WTC11 (cell line): ENCODE measurements around the gene NCKAP5L. TPM values are rescaled to one million over a fixed set of nuclear protein-coding genes. Genes with fewer than 3 reads are reported as not detected.

ENCODE experiments used
- ATAC-seq: fragments of 200-7000 bp; cut with Tn5 transposase; 2 replicates; pipeline ENCODE4 v1.10.0; 2021; ENCODE audit warnings: mild to moderate bottlenecking, moderate library complexity
- CTCF ChIA-PET: fragments of 300-600 bp; sonication (Branson Sonifier 250); formaldehyde crosslinking; loops from one replicate; lab custom pipeline; 2021; ENCODE audit warnings: antibody characterized with exemption; lab: Charles Lee
- POLR2A ChIA-PET: fragments of 350-600 bp; sonication (Branson Sonifier 250); formaldehyde crosslinking; loops from one replicate; lab custom pipeline; 2021; ENCODE audit warnings: antibody characterized with exemption; lab: Charles Lee
- DNase-seq: peaks from one replicate; pipeline ENCODE4 v3.0.0; 2021; ENCODE audit warnings: low spot score
- H3K27ac Mint-ChIP-seq: 2 replicates; pipeline ENCODE4 v1.8.0; 2021; ENCODE audit warnings: mixed read lengths
- H3K27me3 Mint-ChIP-seq: 2 replicates; pipeline ENCODE4 v1.8.0; 2021; ENCODE audit warnings: low read depth, mild to moderate bottlenecking, moderate library complexity, mixed read lengths
- H3K36me3 Mint-ChIP-seq: 2 replicates; pipeline ENCODE4 v1.8.0; 2021; ENCODE audit warnings: mixed read lengths
- H3K4me1 Mint-ChIP-seq: 2 replicates; pipeline ENCODE4 v1.8.0; 2022; ENCODE audit warnings: mixed read lengths
- H3K4me3 Mint-ChIP-seq: 2 replicates; pipeline ENCODE4 v1.8.0; 2021; ENCODE audit warnings: mild to moderate bottlenecking, moderate library complexity, mixed read lengths
- H3K9me3 Mint-ChIP-seq: 2 replicates; pipeline ENCODE4 v1.8.0; 2021; ENCODE audit warnings: mixed read lengths
- ATF1 ChIP-seq: sonication (generic); formaldehyde crosslinking; IDR thresholded peaks from 2 replicates; pipeline ENCODE4 v1.8.1; 2023; ENCODE audit warnings: mild to moderate bottlenecking, moderate library complexity, missing genetic modification reagents
- CREB1 ChIP-seq: sonication (generic); formaldehyde crosslinking; IDR thresholded peaks from 2 replicates; pipeline ENCODE4 v1.8.0; 2023; ENCODE audit warnings: mild to moderate bottlenecking, missing genetic modification reagents
- ELF4 ChIP-seq: sonication (generic); formaldehyde crosslinking; IDR thresholded peaks from 2 replicates; pipeline ENCODE4 v1.8.1; 2022; ENCODE audit warnings: low read depth, mild to moderate bottlenecking, moderate library complexity, missing genetic modification reagents
- EMX1 ChIP-seq: fragments of 250-450 bp; sonication (Bioruptor Pico); IDR thresholded peaks from 2 replicates; pipeline ENCODE4 v1.8.0; 2021; ENCODE audit warnings: mild to moderate bottlenecking
- ESRRA ChIP-seq: sonication (generic); formaldehyde crosslinking; IDR thresholded peaks from 2 replicates; pipeline ENCODE4 v1.8.1; 2022; ENCODE audit warnings: mild to moderate bottlenecking, missing genetic modification reagents, borderline replicate concordance
- FOXK1 ChIP-seq: sonication (generic); formaldehyde crosslinking; IDR thresholded peaks from 2 replicates; pipeline ENCODE4 v1.8.0; 2022; ENCODE audit warnings: mild to moderate bottlenecking, moderate library complexity, missing genetic modification reagents
- HMGA2 ChIP-seq: fragments of 250-450 bp; sonication (Bioruptor Pico); IDR thresholded peaks from 2 replicates; pipeline ENCODE4 v1.4.0; 2021; ENCODE audit warnings: mild to moderate bottlenecking, moderate library complexity
- JUN ChIP-seq: sonication (generic); formaldehyde crosslinking; IDR thresholded peaks from 2 replicates; pipeline ENCODE4 v1.8.0; 2023; ENCODE audit warnings: mild to moderate bottlenecking, missing genetic modification reagents
- NR1H2 ChIP-seq: sonication (generic); formaldehyde crosslinking; IDR thresholded peaks from 2 replicates; pipeline ENCODE4 v1.9.0; 2021; ENCODE audit warnings: mild to moderate bottlenecking, moderate library complexity, missing genetic modification reagents
- SMAD3 ChIP-seq: sonication (generic); formaldehyde crosslinking; IDR thresholded peaks from 2 replicates; pipeline ENCODE4 v1.8.0; 2022; ENCODE audit warnings: missing genetic modification reagents, mild to moderate bottlenecking, borderline replicate concordance
- ZBTB21 ChIP-seq: sonication (generic); formaldehyde crosslinking; IDR thresholded peaks from 2 replicates; pipeline ENCODE4 v1.8.1; 2023; ENCODE audit warnings: mild to moderate bottlenecking, missing genetic modification reagents, borderline replicate concordance
- total RNA-seq: library from RNA; stranded (reverse); gene quantifications from 3 replicates; pipeline ENCODE4 v1.2.3, GENCODE V29; 2021
- TF ChIP-seq, protein P1 (sequence below): fragments of 250-450 bp; sonication (Bioruptor Pico); IDR thresholded peaks from 2 replicates; pipeline ENCODE4 v1.8.0; 2021; ENCODE audit warnings: mild to moderate bottlenecking
- TF ChIP-seq, protein P2 (sequence below): sonication (generic); formaldehyde crosslinking; IDR thresholded peaks from 2 replicates; pipeline ENCODE4 v1.8.0; 2022; ENCODE audit warnings: mild to moderate bottlenecking, missing genetic modification reagents
- TF ChIP-seq, protein P3 (sequence below): fragments of 250-450 bp; sonication (Bioruptor Pico); IDR thresholded peaks from 2 replicates; pipeline ENCODE4 v1.9.0; 2021; ENCODE audit warnings: mild to moderate bottlenecking
- TF ChIP-seq, protein P4 (sequence below): fragments of 250-450 bp; sonication (Bioruptor Pico); IDR thresholded peaks from 2 replicates; pipeline ENCODE4 v1.9.0; 2021; ENCODE audit warnings: mild to moderate bottlenecking, borderline replicate concordance
- TF ChIP-seq, protein P5 (sequence below): sonication (generic); formaldehyde crosslinking; IDR thresholded peaks from 2 replicates; pipeline ENCODE4 v1.8.1; 2023; ENCODE audit warnings: mild to moderate bottlenecking, missing genetic modification reagents, moderate library complexity
- TF ChIP-seq, protein P6 (sequence below): sonication (generic); formaldehyde crosslinking; IDR thresholded peaks from 2 replicates; pipeline ENCODE4 v1.8.1; 2022; ENCODE audit warnings: low read depth, missing genetic modification reagents, borderline replicate concordance
- TF ChIP-seq, protein P7 (sequence below): sonication (generic); formaldehyde crosslinking; IDR thresholded peaks from 2 replicates; pipeline ENCODE4 v1.8.1; 2023; ENCODE audit warnings: mild to moderate bottlenecking, moderate library complexity, missing genetic modification reagents

Gene NCKAP5L
- total RNA-seq, 1 experiment from 2014 or later = 27.8 TPM

DNA sequence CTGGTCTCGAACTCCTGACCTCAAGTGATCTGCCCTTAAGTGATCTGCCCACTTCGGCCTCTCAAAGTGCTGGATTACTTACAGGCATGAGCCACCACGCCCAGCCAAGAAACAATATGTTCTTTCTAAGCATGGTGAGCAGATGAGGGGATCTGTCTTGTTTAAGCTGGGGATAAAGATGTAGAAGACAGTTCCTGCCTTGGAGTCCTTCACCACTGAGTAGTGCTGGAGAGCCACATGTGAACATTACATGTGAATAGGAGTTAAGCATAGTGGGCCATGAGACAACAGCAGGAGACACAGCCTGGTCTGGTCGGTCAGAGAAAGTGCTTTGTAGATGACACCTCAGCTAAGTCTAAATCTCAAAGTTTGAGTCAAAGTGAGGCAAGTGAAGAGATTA lies 60.9 kb downstream of the NCKAP5L start:
- CTCF ChIA-PET = interaction anchor here (0.7 to 1.8 kb wide), 5 partner anchors 11 to 72 kb away, joined by 3 to 10 read pairs (median 5); partner anchors contain the start of gene TMBIM6
- no peaks in the 10 kb centered on the region for H3K9me3 Mint-ChIP-seq
- TF ChIP-seq CREB1 (CRISPR knock-in tag) (no peak), JUN (CRISPR knock-in tag) (no peak), EMX1 (0 out of 2 replicates have a peak, but pooled peaks have one; percentile 42), NR1H2 (CRISPR knock-in tag) (no peak), ESRRA (CRISPR knock-in tag) (no peak)
- TF ChIP-seq, protein P1, sequence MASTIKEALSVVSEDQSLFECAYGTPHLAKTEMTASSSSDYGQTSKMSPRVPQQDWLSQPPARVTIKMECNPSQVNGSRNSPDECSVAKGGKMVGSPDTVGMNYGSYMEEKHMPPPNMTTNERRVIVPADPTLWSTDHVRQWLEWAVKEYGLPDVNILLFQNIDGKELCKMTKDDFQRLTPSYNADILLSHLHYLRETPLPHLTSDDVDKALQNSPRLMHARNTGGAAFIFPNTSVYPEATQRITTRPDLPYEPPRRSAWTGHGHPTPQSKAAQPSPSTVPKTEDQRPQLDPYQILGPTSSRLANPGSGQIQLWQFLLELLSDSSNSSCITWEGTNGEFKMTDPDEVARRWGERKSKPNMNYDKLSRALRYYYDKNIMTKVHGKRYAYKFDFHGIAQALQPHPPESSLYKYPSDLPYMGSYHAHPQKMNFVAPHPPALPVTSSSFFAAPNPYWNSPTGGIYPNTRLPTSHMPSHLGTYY (CRISPR knock-in tag) = no peak
- TF ChIP-seq, protein P2, sequence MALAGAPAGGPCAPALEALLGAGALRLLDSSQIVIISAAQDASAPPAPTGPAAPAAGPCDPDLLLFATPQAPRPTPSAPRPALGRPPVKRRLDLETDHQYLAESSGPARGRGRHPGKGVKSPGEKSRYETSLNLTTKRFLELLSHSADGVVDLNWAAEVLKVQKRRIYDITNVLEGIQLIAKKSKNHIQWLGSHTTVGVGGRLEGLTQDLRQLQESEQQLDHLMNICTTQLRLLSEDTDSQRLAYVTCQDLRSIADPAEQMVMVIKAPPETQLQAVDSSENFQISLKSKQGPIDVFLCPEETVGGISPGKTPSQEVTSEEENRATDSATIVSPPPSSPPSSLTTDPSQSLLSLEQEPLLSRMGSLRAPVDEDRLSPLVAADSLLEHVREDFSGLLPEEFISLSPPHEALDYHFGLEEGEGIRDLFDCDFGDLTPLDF (CRISPR knock-in tag) = no peak
- TF ChIP-seq, all 79 proteins: peak for 1
- Mint-ChIP-seq H3K4me1 (peaks cover 7% of the 10 kb centered on the region), H3K27me3 (no peaks in the 10 kb centered on the region), H3K27ac (peak overlapping the region; percentile 41; the same call in 1 of the 2 replicates), H3K36me3 (peaks cover 25% of the 10 kb centered on the region), H3K4me3 (no peak overlapping the region)
- DNase-seq = no peak
- POLR2A ChIA-PET = interaction anchor here (0.7 kb wide), 1 partner anchor 1954 kb away, joined by 3 read pairs; no protein-coding TSS in a partner anchor
- peak; percentile 51 for ATAC-seq

DNA sequence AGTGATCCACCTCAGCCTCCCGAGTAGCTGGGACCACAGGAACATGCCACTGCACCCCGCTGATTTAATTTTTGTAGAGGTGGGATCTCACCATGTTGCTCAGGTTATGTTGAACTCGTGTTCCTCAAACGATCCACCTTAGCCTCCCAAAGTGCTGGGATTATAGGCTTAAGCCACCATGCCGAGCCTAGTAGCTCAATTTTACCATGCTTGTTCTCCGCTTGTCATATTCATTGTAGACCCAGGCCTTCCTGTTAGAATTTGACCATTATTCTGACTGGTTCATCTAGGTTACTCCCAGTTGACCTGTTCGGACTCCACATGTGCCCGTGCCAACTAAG lies 62.1 kb downstream of the NCKAP5L start:
- TF ChIP-seq FOXK1 (CRISPR knock-in tag) = no peak
- TF ChIP-seq, protein P3, sequence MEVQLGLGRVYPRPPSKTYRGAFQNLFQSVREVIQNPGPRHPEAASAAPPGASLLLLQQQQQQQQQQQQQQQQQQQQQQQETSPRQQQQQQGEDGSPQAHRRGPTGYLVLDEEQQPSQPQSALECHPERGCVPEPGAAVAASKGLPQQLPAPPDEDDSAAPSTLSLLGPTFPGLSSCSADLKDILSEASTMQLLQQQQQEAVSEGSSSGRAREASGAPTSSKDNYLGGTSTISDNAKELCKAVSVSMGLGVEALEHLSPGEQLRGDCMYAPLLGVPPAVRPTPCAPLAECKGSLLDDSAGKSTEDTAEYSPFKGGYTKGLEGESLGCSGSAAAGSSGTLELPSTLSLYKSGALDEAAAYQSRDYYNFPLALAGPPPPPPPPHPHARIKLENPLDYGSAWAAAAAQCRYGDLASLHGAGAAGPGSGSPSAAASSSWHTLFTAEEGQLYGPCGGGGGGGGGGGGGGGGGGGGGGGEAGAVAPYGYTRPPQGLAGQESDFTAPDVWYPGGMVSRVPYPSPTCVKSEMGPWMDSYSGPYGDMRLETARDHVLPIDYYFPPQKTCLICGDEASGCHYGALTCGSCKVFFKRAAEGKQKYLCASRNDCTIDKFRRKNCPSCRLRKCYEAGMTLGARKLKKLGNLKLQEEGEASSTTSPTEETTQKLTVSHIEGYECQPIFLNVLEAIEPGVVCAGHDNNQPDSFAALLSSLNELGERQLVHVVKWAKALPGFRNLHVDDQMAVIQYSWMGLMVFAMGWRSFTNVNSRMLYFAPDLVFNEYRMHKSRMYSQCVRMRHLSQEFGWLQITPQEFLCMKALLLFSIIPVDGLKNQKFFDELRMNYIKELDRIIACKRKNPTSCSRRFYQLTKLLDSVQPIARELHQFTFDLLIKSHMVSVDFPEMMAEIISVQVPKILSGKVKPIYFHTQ (CRISPR knock-in tag) = no peak
- TF ChIP-seq, protein P4, sequence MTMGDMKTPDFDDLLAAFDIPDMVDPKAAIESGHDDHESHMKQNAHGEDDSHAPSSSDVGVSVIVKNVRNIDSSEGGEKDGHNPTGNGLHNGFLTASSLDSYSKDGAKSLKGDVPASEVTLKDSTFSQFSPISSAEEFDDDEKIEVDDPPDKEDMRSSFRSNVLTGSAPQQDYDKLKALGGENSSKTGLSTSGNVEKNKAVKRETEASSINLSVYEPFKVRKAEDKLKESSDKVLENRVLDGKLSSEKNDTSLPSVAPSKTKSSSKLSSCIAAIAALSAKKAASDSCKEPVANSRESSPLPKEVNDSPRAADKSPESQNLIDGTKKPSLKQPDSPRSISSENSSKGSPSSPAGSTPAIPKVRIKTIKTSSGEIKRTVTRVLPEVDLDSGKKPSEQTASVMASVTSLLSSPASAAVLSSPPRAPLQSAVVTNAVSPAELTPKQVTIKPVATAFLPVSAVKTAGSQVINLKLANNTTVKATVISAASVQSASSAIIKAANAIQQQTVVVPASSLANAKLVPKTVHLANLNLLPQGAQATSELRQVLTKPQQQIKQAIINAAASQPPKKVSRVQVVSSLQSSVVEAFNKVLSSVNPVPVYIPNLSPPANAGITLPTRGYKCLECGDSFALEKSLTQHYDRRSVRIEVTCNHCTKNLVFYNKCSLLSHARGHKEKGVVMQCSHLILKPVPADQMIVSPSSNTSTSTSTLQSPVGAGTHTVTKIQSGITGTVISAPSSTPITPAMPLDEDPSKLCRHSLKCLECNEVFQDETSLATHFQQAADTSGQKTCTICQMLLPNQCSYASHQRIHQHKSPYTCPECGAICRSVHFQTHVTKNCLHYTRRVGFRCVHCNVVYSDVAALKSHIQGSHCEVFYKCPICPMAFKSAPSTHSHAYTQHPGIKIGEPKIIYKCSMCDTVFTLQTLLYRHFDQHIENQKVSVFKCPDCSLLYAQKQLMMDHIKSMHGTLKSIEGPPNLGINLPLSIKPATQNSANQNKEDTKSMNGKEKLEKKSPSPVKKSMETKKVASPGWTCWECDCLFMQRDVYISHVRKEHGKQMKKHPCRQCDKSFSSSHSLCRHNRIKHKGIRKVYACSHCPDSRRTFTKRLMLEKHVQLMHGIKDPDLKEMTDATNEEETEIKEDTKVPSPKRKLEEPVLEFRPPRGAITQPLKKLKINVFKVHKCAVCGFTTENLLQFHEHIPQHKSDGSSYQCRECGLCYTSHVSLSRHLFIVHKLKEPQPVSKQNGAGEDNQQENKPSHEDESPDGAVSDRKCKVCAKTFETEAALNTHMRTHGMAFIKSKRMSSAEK = no peak
- no peaks in the 10 kb centered on the region for H3K27me3 Mint-ChIP-seq
- ChIA-PET CTCF (interaction anchor here (0.8 to 2.2 kb wide), 3 partner anchors 12 to 180 kb away, joined by 3 to 6 read pairs (median 6); partner anchors contain the start of gene TMBIM6), POLR2A (no interaction called here)
- H3K4me3 Mint-ChIP-seq = no peak overlapping the region
- H3K9me3 Mint-ChIP-seq = no peaks in the 10 kb centered on the region
- DNase-seq = no peak
- H3K4me1 Mint-ChIP-seq = peaks cover 7% of the 10 kb centered on the region
- H3K36me3 Mint-ChIP-seq = peaks cover 38% of the 10 kb centered on the region
- H3K27ac Mint-ChIP-seq = peak overlapping the region; percentile 4; the same call in 1 of the 2 replicates
- no peak for ATAC-seq

DNA sequence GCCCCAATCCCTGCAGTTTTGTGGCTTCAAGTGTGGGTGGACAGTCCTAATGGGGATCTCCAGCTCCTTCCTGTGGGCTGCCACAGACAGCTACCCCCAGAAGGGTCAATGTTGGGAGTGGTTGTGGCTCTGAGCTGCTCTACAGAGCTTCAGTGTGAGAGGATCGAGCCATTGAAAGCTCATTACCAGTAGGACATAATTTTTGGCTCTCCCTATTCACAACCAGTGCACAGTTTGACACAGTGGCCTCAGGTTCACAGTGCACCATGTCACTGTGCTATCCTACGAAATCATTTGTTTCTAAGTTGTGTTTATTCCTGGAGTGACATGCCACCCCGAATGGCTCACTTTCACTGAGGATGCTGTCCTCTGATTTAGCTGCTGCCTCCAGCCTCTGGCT lies 64.1 kb downstream of the NCKAP5L start:
- Mint-ChIP-seq H3K4me3 (no peak overlapping the region), H3K9me3 (no peaks in the 10 kb centered on the region), H3K27me3 (no peaks in the 10 kb centered on the region), H3K27ac (no peak overlapping the region), H3K36me3 (peaks cover 46% of the 10 kb centered on the region), H3K4me1 (peaks cover 7% of the 10 kb centered on the region)
- CTCF ChIA-PET = interaction anchor here (2.1 to 3.1 kb wide), 2 partner anchors 14 to 23 kb away, joined by 7 to 30 read pairs; partner anchors contain the start of gene TMBIM6
- POLR2A ChIA-PET = no interaction called here
- DNase-seq = no peak
- ATAC-seq = no peak
- TF ChIP-seq ELF4 (CRISPR knock-in tag) (no peak), HMGA2 (CRISPR knock-in tag) (no peak), SMAD3 (CRISPR knock-in tag) (no peak), ESRRA (CRISPR knock-in tag) (no peak), ZBTB21 (no peak), ATF1 (CRISPR knock-in tag) (no peak)
- TF ChIP-seq, protein P5, sequence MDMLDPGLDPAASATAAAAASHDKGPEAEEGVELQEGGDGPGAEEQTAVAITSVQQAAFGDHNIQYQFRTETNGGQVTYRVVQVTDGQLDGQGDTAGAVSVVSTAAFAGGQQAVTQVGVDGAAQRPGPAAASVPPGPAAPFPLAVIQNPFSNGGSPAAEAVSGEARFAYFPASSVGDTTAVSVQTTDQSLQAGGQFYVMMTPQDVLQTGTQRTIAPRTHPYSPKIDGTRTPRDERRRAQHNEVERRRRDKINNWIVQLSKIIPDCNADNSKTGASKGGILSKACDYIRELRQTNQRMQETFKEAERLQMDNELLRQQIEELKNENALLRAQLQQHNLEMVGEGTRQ (CRISPR knock-in tag) = no peak
- TF ChIP-seq, protein P6, sequence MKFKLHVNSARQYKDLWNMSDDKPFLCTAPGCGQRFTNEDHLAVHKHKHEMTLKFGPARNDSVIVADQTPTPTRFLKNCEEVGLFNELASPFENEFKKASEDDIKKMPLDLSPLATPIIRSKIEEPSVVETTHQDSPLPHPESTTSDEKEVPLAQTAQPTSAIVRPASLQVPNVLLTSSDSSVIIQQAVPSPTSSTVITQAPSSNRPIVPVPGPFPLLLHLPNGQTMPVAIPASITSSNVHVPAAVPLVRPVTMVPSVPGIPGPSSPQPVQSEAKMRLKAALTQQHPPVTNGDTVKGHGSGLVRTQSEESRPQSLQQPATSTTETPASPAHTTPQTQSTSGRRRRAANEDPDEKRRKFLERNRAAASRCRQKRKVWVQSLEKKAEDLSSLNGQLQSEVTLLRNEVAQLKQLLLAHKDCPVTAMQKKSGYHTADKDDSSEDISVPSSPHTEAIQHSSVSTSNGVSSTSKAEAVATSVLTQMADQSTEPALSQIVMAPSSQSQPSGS (CRISPR knock-in tag) = no peak
- TF ChIP-seq, protein P7, sequence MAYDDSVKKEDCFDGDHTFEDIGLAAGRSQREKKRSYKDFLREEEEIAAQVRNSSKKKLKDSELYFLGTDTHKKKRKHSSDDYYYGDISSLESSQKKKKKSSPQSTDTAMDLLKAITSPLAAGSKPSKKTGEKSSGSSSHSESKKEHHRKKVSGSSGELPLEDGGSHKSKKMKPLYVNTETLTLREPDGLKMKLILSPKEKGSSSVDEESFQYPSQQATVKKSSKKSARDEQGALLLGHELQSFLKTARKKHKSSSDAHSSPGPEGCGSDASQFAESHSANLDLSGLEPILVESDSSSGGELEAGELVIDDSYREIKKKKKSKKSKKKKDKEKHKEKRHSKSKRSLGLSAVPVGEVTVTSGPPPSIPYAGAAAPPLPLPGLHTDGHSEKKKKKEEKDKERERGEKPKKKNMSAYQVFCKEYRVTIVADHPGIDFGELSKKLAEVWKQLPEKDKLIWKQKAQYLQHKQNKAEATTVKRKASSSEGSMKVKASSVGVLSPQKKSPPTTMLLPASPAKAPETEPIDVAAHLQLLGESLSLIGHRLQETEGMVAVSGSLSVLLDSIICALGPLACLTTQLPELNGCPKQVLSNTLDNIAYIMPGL (CRISPR knock-in tag) = no peak
